Measurements from ENCODE around the gene IL15RA.
"Not testable (repeated sequence)": the region's sequence is repeated elsewhere in the genome, so short reads cannot be mapped to it uniquely, and the experiment has no call there.

Gene IL15RA

DNA sequence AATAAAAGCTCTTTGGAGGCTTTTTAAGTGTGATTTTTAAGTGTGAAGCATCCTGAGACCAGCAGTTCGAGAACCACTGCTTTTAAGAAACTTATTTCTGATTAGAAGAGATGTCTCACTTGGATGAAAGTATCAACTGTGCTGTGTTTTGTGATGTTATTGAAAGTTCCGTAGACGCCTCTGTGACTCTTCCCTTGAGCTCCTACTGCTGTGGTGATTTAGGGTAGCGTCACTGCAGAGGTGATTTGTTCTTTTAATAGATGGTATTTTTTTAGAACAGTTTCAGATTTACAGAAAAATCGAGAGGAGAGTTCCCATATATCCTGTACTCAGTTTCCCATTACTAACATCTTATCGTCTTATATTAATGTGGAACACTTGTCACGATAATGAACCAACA lies 57.8 kb downstream of the IL15RA start:
- DNase-seq, result no peak

GRCh38 chr10:5918763-5919162 lies 58.6 kb downstream of the IL15RA start:
- no peak for DNase-seq

- no peak for DNase-seq
Measured at GRCh38 chr10:5917305-5917704, 60.0 kb downstream of the IL15RA start.

DNA sequence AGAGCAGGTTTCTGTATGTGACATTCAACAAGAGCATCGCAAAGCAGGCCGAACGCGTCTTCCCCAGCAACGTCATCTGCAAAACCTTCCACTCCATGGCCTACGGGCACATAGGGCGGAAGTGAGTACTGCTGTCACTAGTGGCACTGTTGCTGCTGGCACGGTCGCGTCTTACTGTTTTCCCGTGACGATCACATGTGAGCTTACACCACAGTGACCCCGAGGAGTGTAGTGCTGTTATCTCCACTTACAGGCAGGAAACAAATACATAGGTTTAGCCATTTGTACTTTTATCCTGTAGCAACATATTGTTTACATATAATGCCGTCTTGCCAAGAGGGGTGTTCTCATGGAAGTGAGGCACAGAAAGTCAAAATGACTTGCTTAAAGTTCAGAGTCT lies 61.9 kb downstream of the IL15RA start:
- no peak for DNase-seq

DNA sequence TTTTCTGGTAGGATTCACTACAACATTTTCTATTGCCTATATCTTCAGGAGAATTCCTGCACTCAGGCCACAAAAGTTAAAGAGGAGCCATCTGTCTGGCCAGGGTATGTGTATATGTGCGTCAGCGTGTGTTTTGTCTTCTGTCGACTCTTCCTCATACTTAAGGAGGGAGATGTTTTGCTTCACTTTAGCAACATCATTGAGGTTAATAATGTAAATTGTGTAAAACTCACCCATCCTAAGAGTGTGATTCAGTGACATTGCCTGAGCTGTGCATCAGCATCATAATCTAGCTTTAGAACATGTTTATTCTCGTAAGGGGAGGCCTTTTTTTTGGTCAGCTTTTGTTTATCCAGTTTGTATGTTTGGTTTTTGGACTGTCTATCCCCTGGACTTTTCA lies 63.6 kb downstream of the IL15RA start:
- DNase-seq, result no peak

GRCh38 chr10:5911670-5912069 lies 65.7 kb downstream of the IL15RA start:
- no peak for DNase-seq

GRCh38 chr10:5910323-5911100 lies 66.8 kb downstream of the IL15RA start:
- no peak for DNase-seq

GRCh38 chr10:5908676-5909075 lies 68.7 kb downstream of the IL15RA start:
- not testable (repeated sequence) for DNase-seq

GRCh38 chr10:5906651-5907050 lies 70.7 kb downstream of the IL15RA start:
- no peak for DNase-seq

- DNase-seq, result no peak
Measured at GRCh38 chr10:5905854-5906507, 71.4 kb downstream of the IL15RA start.

DNA sequence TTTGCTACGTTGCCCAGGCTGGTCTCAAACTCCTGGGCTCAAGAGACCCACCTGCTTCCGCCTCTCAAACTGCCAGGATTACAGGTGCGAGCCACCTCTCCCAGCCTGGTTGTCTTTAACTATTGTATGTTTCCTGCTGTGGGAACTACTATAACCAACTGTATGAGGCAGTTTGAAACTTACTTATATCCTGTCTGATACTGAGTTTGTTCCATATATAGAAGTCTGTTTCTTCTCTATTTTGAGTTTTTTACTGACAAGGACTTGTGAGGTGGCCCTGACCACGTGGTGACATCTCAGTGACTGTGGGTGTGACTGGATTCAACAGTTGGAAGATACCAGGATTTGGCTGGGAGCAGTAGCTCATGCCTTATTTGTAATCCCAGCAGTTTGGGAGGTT lies 73.1 kb downstream of the IL15RA start:
- DNase-seq, result no peak

- DNase-seq, result no peak
Measured at GRCh38 chr10:5903563-5903962, 73.8 kb downstream of the IL15RA start.

DNA sequence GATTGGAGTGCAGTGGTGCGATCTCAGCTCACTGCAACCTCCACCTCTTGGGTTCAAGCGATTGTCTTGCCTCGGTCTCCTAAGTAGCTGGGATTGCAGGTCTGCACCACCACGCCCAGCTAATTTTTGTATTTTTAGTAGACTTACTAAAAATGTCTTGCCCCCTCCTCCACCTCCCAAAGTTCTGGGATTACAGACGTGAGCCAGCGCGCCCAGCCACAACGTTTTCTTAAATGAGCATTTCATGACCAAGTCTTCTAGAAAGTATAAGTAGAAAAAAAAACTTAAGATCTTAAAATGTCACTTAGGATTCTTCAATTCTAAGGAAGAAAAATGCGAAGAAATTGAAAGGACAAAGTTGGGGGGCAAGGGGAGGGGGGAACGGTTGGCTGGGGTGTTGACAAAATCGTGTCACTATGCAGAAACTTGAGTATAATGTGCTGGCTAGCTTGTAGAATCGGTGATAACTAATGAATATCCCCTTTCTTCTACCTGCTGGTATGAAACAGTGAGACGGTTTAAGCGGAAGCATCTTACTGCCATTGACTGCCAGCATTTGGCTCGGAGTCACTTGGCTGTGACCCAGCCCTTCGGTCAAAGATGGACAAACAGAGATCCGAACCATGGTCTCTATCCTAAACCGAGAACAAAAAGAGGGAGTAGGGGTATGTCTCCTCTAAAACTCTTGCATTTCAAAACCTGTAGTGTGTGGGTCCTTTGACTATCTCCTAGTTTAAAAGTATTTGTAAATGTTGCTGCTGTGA lies 74.7 kb downstream of the IL15RA start:
- DNase-seq, result no peak
